ENCODE data around the gene C1orf74.

Gene C1orf74

GRCh38 chr1:209749670-209750323 lies 34.6 kb downstream of the C1orf74 start:
- H3K4me1 ChIP-seq (ENCODE audit: insufficient read depth, insufficient read length) = peaks cover 4% of the 10 kb centered on the region
- H3K9ac ChIP-seq (ENCODE audit: insufficient read length, low read depth) = no peak overlapping the region
- no peak for DNase-seq (ENCODE audit: low read depth, low spot score)
- no peak overlapping the region for H3K4me3 ChIP-seq (ENCODE audit: insufficient read length, low read depth)
- no peaks in the 10 kb centered on the region for H3K9me3 ChIP-seq (ENCODE audit: insufficient read depth, low read length)
- no peak for TF ChIP-seq SUZ12 (IDR thresholded peaks at IDR 0.05; ENCODE audit: extremely low read depth, insufficient read depth, insufficient read length)
- no peaks in the 10 kb centered on the region for H3K27me3 ChIP-seq (ENCODE audit: insufficient read depth, insufficient read length)
- H3K36me3 ChIP-seq (ENCODE audit: insufficient read depth, insufficient read length, low read length) = no peaks in the 10 kb centered on the region

GRCh38 chr1:209749205-209749604 lies 35.2 kb downstream of the C1orf74 start:
- Histone ChIP-seq H3K4me1 (ENCODE audit: insufficient read depth, insufficient read length) (peaks cover 4% of the 10 kb centered on the region), H3K4me3 (ENCODE audit: insufficient read length, low read depth) (no peak overlapping the region), H3K9ac (ENCODE audit: insufficient read length, low read depth) (no peak overlapping the region), H3K9me3 (ENCODE audit: insufficient read depth, low read length) (no peaks in the 10 kb centered on the region), H3K36me3 (ENCODE audit: insufficient read depth, insufficient read length, low read length) (no peaks in the 10 kb centered on the region), H3K27me3 (ENCODE audit: insufficient read depth, insufficient read length) (no peaks in the 10 kb centered on the region)
- TF ChIP-seq SUZ12 (IDR thresholded peaks at IDR 0.05; ENCODE audit: extremely low read depth, insufficient read depth, insufficient read length) (no peak), YY1 (IDR thresholded peaks at IDR 0.05; ENCODE audit: insufficient read depth, insufficient read length) (no peak)
- no peak for DNase-seq (ENCODE audit: low read depth, low spot score)

- peaks cover 4% of the 10 kb centered on the region for H3K4me1 ChIP-seq (ENCODE audit: insufficient read depth, insufficient read length)
Observed at GRCh38 chr1:209748620-209749019, 35.7 kb downstream of the C1orf74 start.

GRCh38 chr1:209747580-209748262 lies 36.6 kb downstream of the C1orf74 start:
- H3K4me3 ChIP-seq (ENCODE audit: insufficient read length, low read depth) = no peak overlapping the region

More at GRCh38 chr1:209748620-209749019, 35.7 kb downstream of the C1orf74 start:
- no peaks in the 10 kb centered on the region for H3K27me3 ChIP-seq (ENCODE audit: insufficient read depth, insufficient read length)
- no peaks in the 10 kb centered on the region for H3K9me3 ChIP-seq (ENCODE audit: insufficient read depth, low read length)
- no peak overlapping the region for H3K9ac ChIP-seq (ENCODE audit: insufficient read length, low read depth)
- no peaks in the 10 kb centered on the region for H3K36me3 ChIP-seq (ENCODE audit: insufficient read depth, insufficient read length, low read length)
- H3K4me3 ChIP-seq (ENCODE audit: insufficient read length, low read depth) = no peak overlapping the region
- peak; percentile 9 for DNase-seq (ENCODE audit: low read depth, low spot score)
- TF ChIP-seq YY1 (IDR thresholded peaks at IDR 0.05; ENCODE audit: insufficient read depth, insufficient read length) = no peak
- TF ChIP-seq ZNF274 (IDR thresholded peaks at IDR 0.05; ENCODE audit: low read depth, low read length) = no peak
- TF ChIP-seq SUZ12 (IDR thresholded peaks at IDR 0.05; ENCODE audit: extremely low read depth, insufficient read depth, insufficient read length) = no peak

GRCh38 chr1:209746451-209747165 lies 37.8 kb downstream of the C1orf74 start:
- Histone ChIP-seq H3K9ac (ENCODE audit: insufficient read length, low read depth) (no peak overlapping the region), H3K4me3 (ENCODE audit: insufficient read length, low read depth) (no peak overlapping the region), H3K4me1 (ENCODE audit: insufficient read depth, insufficient read length) (peaks cover 4% of the 10 kb centered on the region), H3K36me3 (ENCODE audit: insufficient read depth, insufficient read length, low read length) (no peaks in the 10 kb centered on the region), H3K9me3 (ENCODE audit: insufficient read depth, low read length) (no peaks in the 10 kb centered on the region), H3K27me3 (ENCODE audit: insufficient read depth, insufficient read length) (no peaks in the 10 kb centered on the region)
- TF ChIP-seq ZNF274 (IDR thresholded peaks at IDR 0.05; ENCODE audit: low read depth, low read length) = no peak
- no peak for TF ChIP-seq YY1 (IDR thresholded peaks at IDR 0.05; ENCODE audit: insufficient read depth, insufficient read length)
- no peak for TF ChIP-seq SUZ12 (IDR thresholded peaks at IDR 0.05; ENCODE audit: extremely low read depth, insufficient read depth, insufficient read length)
- DNase-seq (ENCODE audit: low read depth, low spot score) = no peak

More at GRCh38 chr1:209747580-209748262, 36.6 kb downstream of the C1orf74 start:
- DNase-seq (ENCODE audit: low read depth, low spot score) = peak; percentile 98
- Histone ChIP-seq H3K9ac (ENCODE audit: insufficient read length, low read depth) (no peak overlapping the region), H3K9me3 (ENCODE audit: insufficient read depth, low read length) (no peaks in the 10 kb centered on the region), H3K36me3 (ENCODE audit: insufficient read depth, insufficient read length, low read length) (no peaks in the 10 kb centered on the region), H3K27me3 (ENCODE audit: insufficient read depth, insufficient read length) (no peaks in the 10 kb centered on the region), H3K4me1 (ENCODE audit: insufficient read depth, insufficient read length) (peaks cover 4% of the 10 kb centered on the region)
- no peak for TF ChIP-seq YY1 (IDR thresholded peaks at IDR 0.05; ENCODE audit: insufficient read depth, insufficient read length)
- no peak for TF ChIP-seq ZNF274 (IDR thresholded peaks at IDR 0.05; ENCODE audit: low read depth, low read length)

GRCh38 chr1:209743145-209743482 lies 41.2 kb downstream of the C1orf74 start:
- no peak overlapping the region for H3K9ac ChIP-seq (ENCODE audit: insufficient read length, low read depth)
- no peak overlapping the region for H3K4me3 ChIP-seq (ENCODE audit: insufficient read length, low read depth)
- H3K27me3 ChIP-seq (ENCODE audit: insufficient read depth, insufficient read length) = no peaks in the 10 kb centered on the region
- H3K36me3 ChIP-seq (ENCODE audit: insufficient read depth, insufficient read length, low read length) = no peaks in the 10 kb centered on the region
- DNase-seq (ENCODE audit: low read depth, low spot score) = no peak
- TF ChIP-seq YY1 (IDR thresholded peaks at IDR 0.05; ENCODE audit: insufficient read depth, insufficient read length) (no peak), SUZ12 (IDR thresholded peaks at IDR 0.05; ENCODE audit: extremely low read depth, insufficient read depth, insufficient read length) (no peak), ZNF274 (IDR thresholded peaks at IDR 0.05; ENCODE audit: low read depth, low read length) (no peak)
- no peaks in the 10 kb centered on the region for H3K9me3 ChIP-seq (ENCODE audit: insufficient read depth, low read length)
- peaks cover 2% of the 10 kb centered on the region for H3K4me1 ChIP-seq (ENCODE audit: insufficient read depth, insufficient read length)

GRCh38 chr1:209742409-209743144 lies 41.8 kb downstream of the C1orf74 start:
- no peak for DNase-seq (ENCODE audit: low read depth, low spot score)
- Histone ChIP-seq H3K9ac (ENCODE audit: insufficient read length, low read depth) (no peak overlapping the region), H3K4me1 (ENCODE audit: insufficient read depth, insufficient read length) (no peaks in the 10 kb centered on the region), H3K27me3 (ENCODE audit: insufficient read depth, insufficient read length) (no peaks in the 10 kb centered on the region), H3K4me3 (ENCODE audit: insufficient read length, low read depth) (no peak overlapping the region), H3K36me3 (ENCODE audit: insufficient read depth, insufficient read length, low read length) (no peaks in the 10 kb centered on the region), H3K9me3 (ENCODE audit: insufficient read depth, low read length) (no peaks in the 10 kb centered on the region)
- no peak for TF ChIP-seq SUZ12 (IDR thresholded peaks at IDR 0.05; ENCODE audit: extremely low read depth, insufficient read depth, insufficient read length)
- TF ChIP-seq YY1 (IDR thresholded peaks at IDR 0.05; ENCODE audit: insufficient read depth, insufficient read length) = no peak
- no peak for TF ChIP-seq ZNF274 (IDR thresholded peaks at IDR 0.05; ENCODE audit: low read depth, low read length)

Data from NT2/D1 (cell line).